WI38 (cell line): ENCODE results near the gene OR13C2.
"Not testable (repeated sequence)": the region's sequence is repeated elsewhere in the genome, so short reads cannot be mapped to it uniquely, and the experiment has no call there.

Experiments
- H3K4me3 ChIP-seq: 2 replicates; pipeline ENCODE4 v1.5.1; 2011; ENCODE audit warnings: low read depth, mild to moderate bottlenecking, control low read depth, low read length
- TF ChIP-seq, protein P1 (sequence below): IDR thresholded peaks from 2 replicates; pipeline ENCODE4 v1.5.1; 2012; ENCODE audit warnings: low read depth, mild to moderate bottlenecking, control low read depth, low read length

OR13C2 gene

DNA sequence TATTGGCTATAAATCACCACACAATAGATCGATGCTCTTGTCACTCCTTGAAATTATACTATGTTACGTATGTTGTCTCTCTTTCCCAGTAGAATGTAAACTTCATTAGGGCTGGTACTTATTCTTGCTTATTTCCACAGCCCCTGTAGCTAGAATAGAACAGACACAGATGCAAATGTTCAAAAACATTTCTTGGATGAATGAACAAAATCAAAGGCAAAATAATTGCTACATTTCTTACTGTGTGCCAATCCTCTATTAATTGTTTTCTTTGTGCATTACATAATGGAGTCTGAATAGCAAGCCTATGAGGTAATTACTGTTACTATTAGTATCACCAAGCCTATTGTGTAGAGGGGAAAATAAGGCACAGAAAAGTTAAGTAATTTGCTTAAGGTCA, 725 bp upstream of the OR13C2 start:
- no peak overlapping the region for H3K4me3 ChIP-seq
- TF ChIP-seq, protein P1, sequence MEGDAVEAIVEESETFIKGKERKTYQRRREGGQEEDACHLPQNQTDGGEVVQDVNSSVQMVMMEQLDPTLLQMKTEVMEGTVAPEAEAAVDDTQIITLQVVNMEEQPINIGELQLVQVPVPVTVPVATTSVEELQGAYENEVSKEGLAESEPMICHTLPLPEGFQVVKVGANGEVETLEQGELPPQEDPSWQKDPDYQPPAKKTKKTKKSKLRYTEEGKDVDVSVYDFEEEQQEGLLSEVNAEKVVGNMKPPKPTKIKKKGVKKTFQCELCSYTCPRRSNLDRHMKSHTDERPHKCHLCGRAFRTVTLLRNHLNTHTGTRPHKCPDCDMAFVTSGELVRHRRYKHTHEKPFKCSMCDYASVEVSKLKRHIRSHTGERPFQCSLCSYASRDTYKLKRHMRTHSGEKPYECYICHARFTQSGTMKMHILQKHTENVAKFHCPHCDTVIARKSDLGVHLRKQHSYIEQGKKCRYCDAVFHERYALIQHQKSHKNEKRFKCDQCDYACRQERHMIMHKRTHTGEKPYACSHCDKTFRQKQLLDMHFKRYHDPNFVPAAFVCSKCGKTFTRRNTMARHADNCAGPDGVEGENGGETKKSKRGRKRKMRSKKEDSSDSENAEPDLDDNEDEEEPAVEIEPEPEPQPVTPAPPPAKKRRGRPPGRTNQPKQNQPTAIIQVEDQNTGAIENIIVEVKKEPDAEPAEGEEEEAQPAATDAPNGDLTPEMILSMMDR = no peak

DNA sequence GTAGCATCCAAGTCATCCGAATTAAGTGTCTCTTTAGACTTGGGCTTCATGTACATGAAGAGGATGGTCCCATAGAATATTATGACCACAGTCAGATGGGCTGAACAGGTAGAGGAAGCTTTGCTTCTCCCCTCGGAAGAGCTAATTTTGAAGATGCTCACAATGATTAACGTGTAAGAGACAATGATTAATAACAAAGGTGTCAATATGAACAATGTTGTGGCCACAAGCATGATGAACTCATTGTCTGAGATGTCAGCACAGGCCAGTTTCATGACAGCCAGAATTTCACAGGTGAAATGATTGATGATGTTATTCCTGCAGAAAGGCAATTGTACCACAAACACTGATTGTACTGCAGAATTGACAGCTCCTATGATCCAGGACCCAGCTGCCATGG, 626 bp downstream of the OR13C2 start:
- no peak overlapping the region for H3K4me3 ChIP-seq
- TF ChIP-seq, protein P1 = no peak

DNA sequence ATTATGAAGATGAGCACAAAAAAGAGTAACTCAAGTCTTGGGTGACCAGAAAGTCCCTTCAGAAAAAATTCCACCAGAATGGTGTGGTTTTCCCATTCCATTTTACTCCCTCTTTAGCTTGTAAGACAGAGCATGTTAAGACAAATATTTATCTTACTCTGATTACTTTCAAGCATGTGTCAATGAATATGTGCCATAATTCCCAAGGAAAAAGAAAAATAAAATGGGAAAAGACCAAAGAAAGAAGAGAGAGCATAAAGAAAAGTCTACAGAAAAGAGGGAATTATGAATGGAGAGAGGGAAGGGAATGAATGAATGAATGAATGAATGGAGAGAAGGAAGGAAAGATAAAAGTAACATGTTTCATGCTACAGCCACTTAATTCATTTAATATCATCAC, 6.1 kb downstream of the OR13C2 start, which contains the start of gene OR13C5:
Gene OR13C5 (minus strand): TSS at position 101 of the 400 bp plus-strand sequence. CDS start 0 bp downstream, at position 101.
- not testable (repeated sequence) for H3K4me3 ChIP-seq

DNA sequence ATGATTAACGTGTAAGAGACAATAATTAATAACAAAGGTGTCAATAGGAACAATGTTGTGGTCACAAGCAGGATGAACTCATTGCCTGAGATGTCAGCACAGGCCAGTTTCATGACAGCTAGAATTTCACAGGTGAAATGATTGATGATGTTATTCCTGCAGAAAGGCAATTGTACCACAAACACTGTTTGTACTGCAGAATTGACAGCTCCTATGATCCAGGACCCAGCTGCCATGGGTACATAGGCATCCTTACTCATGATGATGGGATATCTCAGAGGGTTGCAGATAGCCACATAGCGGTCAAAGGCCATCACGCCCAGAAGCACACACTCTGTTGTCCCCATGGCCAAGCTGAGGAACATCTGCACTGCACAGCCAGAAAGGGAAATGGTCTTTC, 6.7 kb downstream of the OR13C2 start:
- H3K4me3 ChIP-seq = not testable (repeated sequence)

DNA sequence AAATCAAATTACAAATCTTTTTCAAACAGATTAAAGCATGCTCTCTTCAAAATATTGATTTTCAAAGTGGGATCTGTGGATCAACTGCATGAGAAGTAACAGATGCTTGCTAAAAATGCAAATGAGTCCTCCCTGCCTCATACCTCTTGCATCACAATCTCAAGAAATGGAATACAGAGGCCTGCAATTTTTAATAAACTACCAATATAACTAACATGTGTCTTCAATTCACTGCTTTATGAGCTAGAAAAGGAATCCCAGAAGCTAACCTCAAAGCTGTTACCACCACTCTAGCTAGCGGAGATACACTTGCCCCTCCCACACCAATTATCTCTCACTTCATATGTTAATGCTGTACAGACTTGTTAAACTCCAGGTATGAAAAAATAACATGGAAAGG, 15.8 kb downstream of the OR13C2 start:
- TF ChIP-seq, protein P1 = no peak
- no peak overlapping the region for H3K4me3 ChIP-seq

DNA sequence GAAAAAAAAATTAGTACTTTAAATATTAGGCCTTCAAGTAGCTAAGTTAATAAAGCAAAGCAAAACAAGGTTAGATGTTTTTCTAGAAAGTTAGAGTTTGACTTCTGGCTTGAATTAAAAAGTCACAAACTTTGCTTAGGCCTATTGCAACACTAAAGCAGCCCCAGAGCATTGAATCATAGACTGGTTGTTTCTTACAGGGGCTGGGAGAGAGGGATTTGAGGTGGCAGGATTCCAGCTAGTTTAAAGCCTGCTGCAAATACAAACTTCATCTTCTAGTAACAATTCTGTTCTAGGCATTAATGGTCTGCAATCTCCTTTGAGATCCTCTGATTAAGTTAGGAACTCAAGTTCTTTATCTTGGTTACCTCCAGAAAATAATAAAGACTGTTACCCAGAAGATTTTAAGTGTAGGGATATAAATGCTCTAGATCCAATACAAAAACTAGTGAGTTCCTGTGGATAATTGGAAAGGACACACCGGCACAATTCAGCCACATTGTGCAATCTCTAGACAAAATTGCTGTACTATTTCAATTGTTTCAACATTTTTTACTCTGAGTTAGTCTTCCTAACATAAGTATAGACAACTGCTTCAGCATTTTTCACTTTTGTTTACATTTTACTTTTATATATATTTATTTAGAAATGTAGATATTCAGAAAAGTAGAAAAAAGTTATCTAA, 18.8 kb downstream of the OR13C2 start:
- H3K4me3 ChIP-seq = no peak overlapping the region

DNA sequence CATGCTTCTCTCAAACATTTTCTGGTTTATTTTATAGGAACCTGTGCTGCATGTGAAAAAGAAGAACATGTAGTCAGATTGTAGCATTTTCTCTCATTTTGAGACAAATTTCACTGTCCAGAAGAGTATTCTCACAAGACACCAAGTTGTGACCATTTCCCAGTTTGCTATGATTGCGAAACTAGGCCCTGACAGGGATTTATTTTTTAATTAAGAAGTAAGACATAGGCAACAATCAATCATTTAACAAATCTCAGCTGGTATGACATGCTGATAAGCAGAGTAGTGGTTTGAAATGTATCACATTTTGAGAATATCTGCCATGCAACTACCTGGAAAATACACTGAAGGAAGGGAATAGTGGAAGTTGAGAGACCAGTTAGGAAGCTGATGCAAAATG, 24.9 kb downstream of the OR13C2 start:
- H3K4me3 ChIP-seq = no peak overlapping the region
- TF ChIP-seq, protein P1 = no peak

More for the DNA sequence above, 18.8 kb downstream of the OR13C2 start:
- TF ChIP-seq, protein P1 = no peak

DNA sequence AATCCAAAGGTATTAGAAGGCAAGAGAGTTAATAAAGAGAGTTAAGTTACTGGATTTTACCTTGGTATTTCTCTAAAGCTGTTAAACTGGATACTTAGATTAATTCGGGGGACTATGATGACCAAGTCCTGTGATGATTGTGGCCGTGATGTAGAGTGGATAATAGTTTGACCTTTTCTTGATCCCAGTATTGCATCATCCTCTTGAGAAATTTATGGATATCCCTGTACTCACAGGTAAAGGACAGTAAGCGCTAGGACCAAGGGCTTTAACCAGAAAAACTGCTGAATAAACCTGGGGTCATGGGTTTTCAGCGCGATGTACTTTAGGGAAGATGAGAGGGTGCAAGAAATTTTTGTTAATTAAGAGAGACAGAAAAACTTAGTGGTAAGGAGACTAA, 28.2 kb downstream of the OR13C2 start:
- no peak overlapping the region for H3K4me3 ChIP-seq
- TF ChIP-seq, protein P1 = no peak
